Kidney (tissue), 14 donors: ENCODE measurements around the gene FBXW5. TPM values are rescaled to one million over a fixed set of nuclear protein-coding genes. Genes with fewer than 3 reads are reported as not detected.

ENCODE experiments used
- DNase-seq, 5 donors: peaks; one replicate each; pipeline ENCODE4 v3.0.0-alpha.2; 2013 to 2020
- FAIRE-seq: peaks from 2 replicates; lab custom pipeline; 2012; peaks lifted over from hg19 to GRCh38; lab: Jason Lieb, UNC
- H3K27ac ChIP-seq, 2 donors: one replicate each; pipeline ENCODE4 v1.7.0; 2013; ENCODE audit warnings: low read depth in 2 of 2, low read length in 2 of 2, inconsistent platforms in 1 of 2
- H3K27me3 ChIP-seq: one replicate; pipeline ENCODE4 v1.7.1; 2013; ENCODE audit warnings: low read length, inconsistent platforms; ENCODE audit not compliant: control insufficient read depth, insufficient read depth
- H3K36me3 ChIP-seq, 3 donors: one replicate each; pipeline versions ENCODE4 v1.7.0 to v1.7.1; 2013; ENCODE audit warnings: low read length in 3 of 3, control low read depth in 1 of 3, inconsistent platforms in 1 of 3; ENCODE audit not compliant: insufficient read depth in 3 of 3, control insufficient read depth in 2 of 3
- H3K4me1 ChIP-seq, 3 donors: one replicate each; pipeline versions ENCODE4 v1.7.0 to v1.7.1; 2013; ENCODE audit warnings: low read length in 3 of 3, inconsistent platforms in 1 of 3, low read depth in 1 of 3; ENCODE audit not compliant: control insufficient read depth in 2 of 3, insufficient read depth in 2 of 3
- H3K4me3 ChIP-seq, 3 donors: one replicate each; pipeline versions ENCODE4 v1.7.0 to v1.8.1; 2013; ENCODE audit warnings: low read length in 3 of 3, control low read depth in 1 of 3, inconsistent platforms in 1 of 3
- H3K9ac ChIP-seq, 3 donors: one replicate each; pipeline versions ENCODE4 v1.7.0 to v1.7.1; 2013; ENCODE audit warnings: low read length in 3 of 3, control low read depth in 1 of 3, inconsistent platforms in 1 of 3
- H3K9me3 ChIP-seq, 3 donors: one replicate each; pipeline versions ENCODE4 v1.7.0 to v1.7.1; 2013; ENCODE audit warnings: low read length in 3 of 3, control low read depth in 1 of 3, inconsistent platforms in 1 of 3; ENCODE audit not compliant: control insufficient read depth in 2 of 3, insufficient read depth in 1 of 3
- intact Hi-C: fragments of 100-400 bp; cut with DNase I; formaldehyde crosslinking; loops from one replicate; pipeline ENCODE4 v1.11.1; 2022
- polyA plus RNA-seq: library from polyadenylated mRNA; stranded (reverse); fragments of 350-450 nt; fragmentation: Illumina TruSeq; extraction: RNeasy Lipid Tissue Mini Kit (QIAGEN cat#74804); gene quantifications from one replicate; pipeline ENCODE4 v1.2.3, GENCODE V29; 2014; ENCODE audit warnings: low read depth, low replicate concordance; ENCODE audit not compliant: insufficient read depth
- total RNA-seq: library from RNA; stranded (reverse); fragmentation: NEBNext Ultra II Directional; extraction: Animal tissue kit (Norgen Biotek cat#: 25700); gene quantifications from one replicate; pipeline ENCODE4 v1.2.1, GENCODE V29; 2021
- TF ChIP-seq, protein P1 (sequence below): IDR thresholded peaks from 3 replicates; pipeline ENCODE4 v1.5.1; 2012; ENCODE audit warnings: mild to moderate bottlenecking, moderate library complexity, borderline replicate concordance; ENCODE audit not compliant: insufficient read depth; ENCODE audit errors: extremely low read depth
- donor health status: control.
- donor health status: control.
- donor health status: control.
- donor health status: control.
- donor health status: control.
- donor health status: DM: yes; HTN: yes; CAD: no.
- donor health status: Normal renal cell carcinoma (clear cell type).

Gene FBXW5
- total and polyA plus RNA-seq, 2 donors from 2014 or later, result 92.5 to 97.2 TPM

DNA sequence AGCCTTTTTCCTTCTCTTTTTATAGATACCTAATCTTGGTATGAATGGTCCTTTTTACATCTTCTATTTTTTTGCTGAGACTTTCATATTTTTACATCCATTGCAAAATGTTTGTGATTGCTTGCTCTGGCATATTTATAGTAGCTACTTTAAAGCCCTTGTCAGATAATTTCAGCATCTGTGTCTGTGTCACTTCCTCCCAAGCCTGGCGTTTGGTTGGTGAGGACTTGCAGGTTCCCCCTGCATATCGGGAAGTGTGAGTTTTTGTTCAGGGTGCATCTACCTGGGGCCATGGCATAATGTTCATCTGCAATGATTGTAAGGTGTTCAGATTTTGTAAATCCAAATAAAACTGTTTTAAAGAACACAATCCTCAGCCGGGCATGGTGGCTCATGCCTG is 8.9 kb downstream of the FBXW5 start:
- H3K9ac ChIP-seq, result no peak overlapping the region
- TF ChIP-seq, protein P1, sequence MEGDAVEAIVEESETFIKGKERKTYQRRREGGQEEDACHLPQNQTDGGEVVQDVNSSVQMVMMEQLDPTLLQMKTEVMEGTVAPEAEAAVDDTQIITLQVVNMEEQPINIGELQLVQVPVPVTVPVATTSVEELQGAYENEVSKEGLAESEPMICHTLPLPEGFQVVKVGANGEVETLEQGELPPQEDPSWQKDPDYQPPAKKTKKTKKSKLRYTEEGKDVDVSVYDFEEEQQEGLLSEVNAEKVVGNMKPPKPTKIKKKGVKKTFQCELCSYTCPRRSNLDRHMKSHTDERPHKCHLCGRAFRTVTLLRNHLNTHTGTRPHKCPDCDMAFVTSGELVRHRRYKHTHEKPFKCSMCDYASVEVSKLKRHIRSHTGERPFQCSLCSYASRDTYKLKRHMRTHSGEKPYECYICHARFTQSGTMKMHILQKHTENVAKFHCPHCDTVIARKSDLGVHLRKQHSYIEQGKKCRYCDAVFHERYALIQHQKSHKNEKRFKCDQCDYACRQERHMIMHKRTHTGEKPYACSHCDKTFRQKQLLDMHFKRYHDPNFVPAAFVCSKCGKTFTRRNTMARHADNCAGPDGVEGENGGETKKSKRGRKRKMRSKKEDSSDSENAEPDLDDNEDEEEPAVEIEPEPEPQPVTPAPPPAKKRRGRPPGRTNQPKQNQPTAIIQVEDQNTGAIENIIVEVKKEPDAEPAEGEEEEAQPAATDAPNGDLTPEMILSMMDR, result no peak
- DNase-seq, result no peak
- H3K27me3 ChIP-seq, result no peaks in the 10 kb centered on the region
- H3K36me3 ChIP-seq, result peaks cover 0 to 8% (median 3%) of the 10 kb centered on the region in 3 donors
- H3K4me1 ChIP-seq, result no peaks in the 10 kb centered on the region
- H3K27ac ChIP-seq, result no peak overlapping the region
- H3K4me3 ChIP-seq, result no peak overlapping the region
- intact Hi-C loops, result no loop called here
- no peak for FAIRE-seq
- H3K9me3 ChIP-seq, result no peaks in the 10 kb centered on the region

DNA sequence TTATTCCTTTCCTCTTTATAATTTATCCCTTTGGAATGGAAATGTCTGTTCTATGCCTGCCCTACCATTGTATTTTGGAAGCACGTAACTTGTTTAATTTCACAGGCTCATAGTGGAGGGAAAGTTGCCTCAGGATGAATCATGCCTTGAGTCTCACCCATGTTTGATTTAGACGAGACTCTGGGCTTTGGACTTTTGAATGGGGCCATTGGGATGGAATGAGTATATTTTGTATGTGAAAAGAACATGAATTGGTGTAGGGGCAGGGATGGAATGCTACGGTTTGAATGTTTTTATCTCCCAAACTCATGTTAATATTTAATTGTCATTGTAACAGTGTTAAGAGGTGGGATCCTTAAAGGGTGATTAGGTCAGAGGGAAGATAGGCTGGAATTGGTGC is 10.3 kb downstream of the FBXW5 start:
- DNase-seq (no peak), FAIRE-seq (no peak)
- H3K4me3 ChIP-seq, result no peak overlapping the region
- H3K4me1 ChIP-seq, result no peaks in the 10 kb centered on the region
- H3K36me3 ChIP-seq, result no peaks in the 10 kb centered on the region
- H3K9ac ChIP-seq, result no peak overlapping the region
- TF ChIP-seq, protein P1, result no peak
- intact Hi-C loops, result no loop called here
- H3K27ac ChIP-seq, result no peak overlapping the region
- no peaks in the 10 kb centered on the region for H3K9me3 ChIP-seq
- no peaks in the 10 kb centered on the region for H3K27me3 ChIP-seq

DNA sequence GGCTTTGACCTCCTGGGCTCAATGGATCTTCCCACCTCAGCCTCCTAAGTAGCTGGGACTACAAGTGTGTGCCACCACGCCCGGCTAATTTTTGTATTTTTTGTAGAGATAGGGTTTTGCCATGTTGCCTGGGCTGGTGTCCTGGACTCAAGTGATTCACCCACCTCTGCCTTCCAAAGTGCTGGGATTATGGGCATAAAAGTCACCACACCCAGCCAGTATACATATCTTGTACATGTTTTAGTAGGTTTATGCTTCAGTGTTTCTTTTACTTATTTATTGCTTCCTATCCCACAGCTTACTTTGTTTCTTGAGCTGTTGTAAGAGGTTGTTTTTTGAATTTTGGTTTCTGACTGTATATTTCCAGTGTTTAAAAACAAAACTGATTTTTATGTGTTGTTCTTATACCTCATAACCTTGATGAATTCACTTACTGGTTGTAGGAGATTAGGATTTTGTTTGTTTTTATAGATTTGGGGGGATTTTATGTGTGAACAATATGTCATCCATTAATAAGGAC is 12.9 kb downstream of the FBXW5 start:
- intact Hi-C loops, result no loop called here
- TF ChIP-seq, protein P1, result no peak
- no peak overlapping the region for H3K27ac ChIP-seq
- H3K27me3 ChIP-seq, result no peaks in the 10 kb centered on the region
- FAIRE-seq (no peak), DNase-seq (no peak)
- no peaks in the 10 kb centered on the region for H3K9me3 ChIP-seq
- no peak overlapping the region for H3K4me3 ChIP-seq
- H3K4me1 ChIP-seq, result no peaks in the 10 kb centered on the region
- H3K9ac ChIP-seq, result no peak overlapping the region
- no peaks in the 10 kb centered on the region for H3K36me3 ChIP-seq

DNA sequence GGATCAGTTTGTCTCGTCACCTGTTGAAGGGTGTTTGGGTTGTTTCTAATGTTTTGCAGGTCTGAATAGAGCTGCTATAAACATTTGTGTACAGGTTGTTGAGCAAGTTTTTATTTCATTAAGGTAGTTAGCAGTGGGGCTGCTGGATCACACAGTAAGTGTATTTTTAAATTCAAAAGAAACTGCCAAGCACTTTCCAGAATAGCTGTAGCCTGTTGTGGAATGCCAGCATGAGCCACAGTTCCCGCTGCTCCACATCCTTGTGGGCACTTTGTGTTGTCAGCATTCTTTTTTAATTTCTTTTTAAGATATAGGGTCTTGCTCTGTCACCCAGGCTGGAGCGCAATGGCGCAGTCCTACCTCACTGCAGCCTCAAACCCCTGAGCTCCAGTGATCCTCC is 14.5 kb downstream of the FBXW5 start:
- no peaks in the 10 kb centered on the region for H3K36me3 ChIP-seq
- FAIRE-seq, result no peak
- intact Hi-C loops, result no loop called here

More for the DNA sequence above, 14.5 kb downstream of the FBXW5 start:
- Histone ChIP-seq H3K27ac (no peak overlapping the region), H3K4me1 (no peaks in the 10 kb centered on the region), H3K27me3 (no peaks in the 10 kb centered on the region), H3K4me3 (no peak overlapping the region), H3K9me3 (no peaks in the 10 kb centered on the region), H3K9ac (no peak overlapping the region)
- DNase-seq, result no peak
- TF ChIP-seq, protein P1, result no peak
